ENCODE data around the gene TMEM143.
"Not testable (repeated sequence)": the region's sequence is repeated elsewhere in the genome, so short reads cannot be mapped to it uniquely, and the experiment has no call there.

Gene TMEM143

DNA sequence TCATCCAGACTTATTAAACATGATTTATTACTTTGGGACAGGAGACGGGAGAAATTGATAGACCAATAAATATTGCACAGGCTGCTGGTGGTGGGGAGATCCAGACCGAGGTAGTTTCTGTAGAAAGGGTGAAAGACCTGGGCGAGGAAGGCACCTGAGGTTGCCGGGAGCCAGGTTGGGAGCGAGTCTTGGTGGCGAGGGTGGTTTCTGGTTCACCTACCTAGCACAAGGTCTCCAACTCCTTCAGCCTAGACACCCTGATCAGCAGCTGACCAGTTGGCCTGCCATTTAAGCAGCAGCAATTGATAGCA lies 31.4 kb downstream of the TMEM143 start:
- H3K4me1 Mint-ChIP-seq = peaks cover 64% of the 10 kb centered on the region
- peak overlapping the region; percentile 98 for H3K4me3 Mint-ChIP-seq
- H3K36me3 Mint-ChIP-seq = peaks cover 68% of the 10 kb centered on the region
- no peaks in the 10 kb centered on the region for H3K9me3 Mint-ChIP-seq
- H3K27ac Mint-ChIP-seq = peak overlapping the region; percentile 93
- DNase-seq (ENCODE audit: low spot score in 2 of 2) (no peak), ATAC-seq (no peak)

- ATAC-seq (peak; percentile 53), DNase-seq (ENCODE audit: low spot score in 2 of 2) (peak; percentile 57 to 86)
- H3K27ac Mint-ChIP-seq = peak overlapping the region; percentile 90
- H3K36me3 Mint-ChIP-seq = peaks cover 89% of the 10 kb centered on the region
- peaks cover 85% of the 10 kb centered on the region for H3K4me1 Mint-ChIP-seq
- no peaks in the 10 kb centered on the region for H3K9me3 Mint-ChIP-seq
- H3K4me3 Mint-ChIP-seq = peak overlapping the region; percentile 98
Observed at GRCh38 chr19:48330012-48330681, 33.6 kb downstream of the TMEM143 start.

DNA sequence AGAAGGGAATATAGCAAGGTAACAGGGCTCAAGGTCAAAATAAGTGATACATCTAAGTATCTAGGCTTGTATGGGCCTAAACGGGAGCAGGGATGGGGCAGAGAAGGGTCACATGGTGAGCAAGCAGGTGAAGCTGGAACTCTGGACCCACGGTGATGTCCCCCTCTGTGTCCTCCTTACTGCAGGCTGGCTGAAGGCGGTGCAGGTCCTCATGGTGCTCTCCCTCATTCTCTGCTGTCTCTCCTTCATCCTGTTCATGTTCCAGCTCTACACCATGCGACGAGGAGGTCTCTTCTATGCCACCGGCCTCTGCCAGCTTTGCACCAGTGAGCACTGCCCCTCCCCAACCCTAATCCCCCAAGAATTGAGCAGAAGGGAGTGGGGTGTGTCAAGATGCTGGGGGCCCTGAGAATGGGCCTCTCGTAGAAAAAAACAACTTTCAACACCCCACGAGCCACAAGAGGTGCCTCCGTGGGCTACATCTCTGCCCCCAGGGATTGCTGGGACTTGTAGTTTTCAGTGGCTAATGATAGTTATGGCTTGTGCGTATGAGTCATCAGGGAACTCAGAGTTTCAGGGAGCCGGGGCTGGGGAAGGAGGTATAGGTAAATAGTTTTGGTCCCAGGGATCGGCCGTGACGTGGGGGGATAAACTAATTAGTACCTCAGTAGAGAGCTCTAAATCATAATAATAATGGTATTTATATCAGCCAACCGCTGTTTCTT lies 34.4 kb downstream of the TMEM143 start:
- ATAC-seq = no peak
- H3K4me3 Mint-ChIP-seq = peak overlapping the region; percentile 98
- H3K9me3 Mint-ChIP-seq = no peaks in the 10 kb centered on the region
- H3K36me3 Mint-ChIP-seq = peaks cover 91% of the 10 kb centered on the region
- H3K27ac Mint-ChIP-seq = peak overlapping the region; percentile 90
- H3K4me1 Mint-ChIP-seq = peaks cover 84% of the 10 kb centered on the region
- no peak for DNase-seq (ENCODE audit: low spot score in 2 of 2)

- Mint-ChIP-seq H3K4me1 (peaks cover 91% of the 10 kb centered on the region), H3K9me3 (no peaks in the 10 kb centered on the region), H3K27ac (peak within 1 kb of the TSS; percentile 98), H3K36me3 (peaks cover 84% of the 10 kb centered on the region), H3K4me3 (peak within 1 kb of the TSS; percentile 98)
- DNase-seq (ENCODE audit: low spot score in 2 of 2) (peak; percentile 48 to 85), ATAC-seq (peak; percentile 56)
Observed at GRCh38 chr19:48325265-48325910, 38.4 kb downstream of the TMEM143 start, which contains the start of gene EMP3. EMP3 (plus strand) TSS chr19:48325552; CDS start chr19:48326845, 1,293 bp downstream.

- peaks cover 49% of the 10 kb centered on the region for H3K36me3 Mint-ChIP-seq
Observed at GRCh38 chr19:48321622-48322591, 41.8 kb downstream of the TMEM143 start.

GRCh38 chr19:48321372-48321621 lies 42.4 kb downstream of the TMEM143 start:
- Mint-ChIP-seq H3K4me3 (peak overlapping the region; percentile 98), H3K4me1 (peaks cover 64% of the 10 kb centered on the region), H3K9me3 (no peaks in the 10 kb centered on the region), H3K27ac (peak overlapping the region; percentile 98), H3K36me3 (peaks cover 43% of the 10 kb centered on the region)
- peak; percentile 73 for ATAC-seq
- DNase-seq (ENCODE audit: low spot score in 2 of 2) = peak; percentile 92 to 97

More at GRCh38 chr19:48321622-48322591, 41.8 kb downstream of the TMEM143 start:
- DNase-seq (ENCODE audit: low spot score in 2 of 2) = peak; percentile 98 to 100
- ATAC-seq = peak; percentile 79
- H3K27ac Mint-ChIP-seq = peak overlapping the region; percentile 98
- H3K9me3 Mint-ChIP-seq = no peaks in the 10 kb centered on the region
- peak overlapping the region; percentile 98 for H3K4me3 Mint-ChIP-seq
- H3K4me1 Mint-ChIP-seq = peaks cover 70% of the 10 kb centered on the region

GRCh38 chr19:48319647-48320541 lies 43.8 kb downstream of the TMEM143 start:
- Mint-ChIP-seq H3K27ac (peak overlapping the region; percentile 98), H3K4me1 (peaks cover 50% of the 10 kb centered on the region), H3K9me3 (no peaks in the 10 kb centered on the region), H3K36me3 (peaks cover 29% of the 10 kb centered on the region), H3K4me3 (peak overlapping the region; percentile 98)
- ATAC-seq (peak; percentile 34), DNase-seq (ENCODE audit: low spot score in 2 of 2) (peak; percentile 74 to 90)

DNA sequence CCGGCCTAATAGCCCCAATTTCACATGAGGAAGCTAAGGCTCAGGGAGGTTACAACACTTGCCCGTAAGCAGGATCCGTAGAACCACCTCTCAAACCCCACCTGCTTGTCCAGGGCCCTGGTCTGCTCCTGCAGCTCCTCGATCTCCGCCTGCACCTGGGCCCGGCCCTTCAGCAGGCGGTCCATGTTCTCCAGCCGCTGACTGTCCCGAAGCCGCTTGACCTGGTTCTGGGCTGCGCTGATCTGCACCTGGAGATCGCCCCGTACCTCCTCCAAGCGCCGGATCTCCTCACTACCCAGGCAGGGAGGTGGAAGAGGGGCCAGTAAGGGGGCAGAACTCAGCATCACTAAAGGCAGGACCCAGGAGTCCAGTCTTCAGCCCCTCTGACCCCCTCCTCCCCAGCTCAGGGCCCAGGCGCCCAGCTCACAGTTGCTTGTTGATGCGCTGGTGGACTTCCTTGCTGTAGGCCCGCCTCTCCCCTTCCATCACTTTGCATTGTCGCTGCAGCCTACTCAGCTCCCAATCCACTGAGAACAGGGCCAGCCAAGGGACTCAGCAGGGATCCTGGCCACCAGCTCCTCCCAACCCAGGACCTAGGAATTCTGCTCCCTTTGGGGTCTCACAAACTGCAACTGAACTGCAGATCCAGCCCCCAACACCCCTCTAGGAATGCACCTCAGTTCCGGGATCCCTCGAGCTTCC lies 45.3 kb downstream of the TMEM143 start:
- Mint-ChIP-seq H3K27ac (peak overlapping the region; percentile 43), H3K4me3 (no peak overlapping the region), H3K9me3 (no peaks in the 10 kb centered on the region), H3K36me3 (peaks cover 19% of the 10 kb centered on the region), H3K4me1 (peaks cover 36% of the 10 kb centered on the region)
- no peak for DNase-seq (ENCODE audit: low spot score in 2 of 2)
- ATAC-seq = no peak

DNA sequence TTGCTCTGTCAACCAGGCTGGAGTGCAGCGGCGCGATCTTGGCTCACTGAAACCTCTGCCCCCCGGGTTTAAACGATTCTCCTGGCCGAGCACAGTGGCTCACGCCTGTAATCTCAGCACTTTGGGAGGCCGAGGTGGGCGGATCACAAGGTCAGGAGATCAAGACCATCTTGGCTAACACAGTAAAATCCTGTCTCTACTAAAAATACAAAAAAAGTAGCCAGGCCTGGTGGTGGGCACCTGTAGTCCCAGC lies 46.1 kb downstream of the TMEM143 start:
- Mint-ChIP-seq H3K4me1 (peaks cover 28% of the 10 kb centered on the region), H3K36me3 (peaks cover 16% of the 10 kb centered on the region)
- H3K4me3 Mint-ChIP-seq; DNase-seq (ENCODE audit: low spot score in 2 of 2); H3K9me3 Mint-ChIP-seq; H3K27ac Mint-ChIP-seq; ATAC-seq: not testable (repeated sequence)

DNA sequence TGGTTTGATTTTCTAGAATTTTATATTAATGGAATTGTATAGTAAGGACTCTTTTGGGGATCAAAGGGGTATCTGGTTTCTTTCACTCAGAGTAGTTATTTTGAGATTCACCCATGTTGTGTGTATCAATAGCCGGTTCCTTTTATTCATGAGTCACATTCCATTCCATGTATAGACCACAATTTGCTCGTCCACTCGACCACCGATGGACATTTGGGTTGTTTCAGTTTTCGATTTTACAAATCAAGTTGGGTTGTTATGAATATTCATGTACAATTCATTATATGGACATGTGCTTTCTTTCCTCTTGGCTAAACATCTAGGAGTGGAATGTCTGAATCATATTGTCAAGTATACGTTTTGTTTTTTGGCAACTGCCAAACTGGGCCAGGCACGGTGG lies 48.0 kb downstream of the TMEM143 start:
- no peak for DNase-seq (ENCODE audit: low spot score in 2 of 2)
- Mint-ChIP-seq H3K27ac (peak overlapping the region; percentile 17), H3K36me3 (no peaks in the 10 kb centered on the region), H3K4me1 (peaks cover 11% of the 10 kb centered on the region), H3K4me3 (no peak overlapping the region), H3K9me3 (no peaks in the 10 kb centered on the region)
- no peak for ATAC-seq

DNA sequence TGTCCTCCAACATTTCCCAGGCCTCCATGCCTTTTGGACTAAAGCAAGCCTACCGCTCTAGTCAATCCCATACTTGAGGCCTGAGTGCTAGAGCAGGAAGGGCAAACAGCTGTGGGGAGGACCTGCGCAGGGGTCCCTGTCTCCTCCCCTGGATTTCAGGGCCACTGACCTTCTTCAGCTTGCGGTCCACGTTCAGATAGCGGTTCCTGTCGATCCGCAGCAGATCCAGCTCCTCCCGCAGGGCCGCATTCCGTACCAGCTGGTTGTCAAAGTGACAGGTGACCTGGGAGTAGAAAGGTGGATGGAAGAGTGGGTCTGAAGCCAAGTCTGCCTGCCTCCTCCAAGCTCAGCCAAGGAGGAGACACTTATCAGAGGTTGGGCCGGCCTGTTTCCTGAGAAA lies 52.4 kb downstream of the TMEM143 start:
- Mint-ChIP-seq H3K4me1 (no peaks in the 10 kb centered on the region), H3K27ac (no peak overlapping the region), H3K36me3 (no peaks in the 10 kb centered on the region), H3K4me3 (no peak overlapping the region), H3K9me3 (no peaks in the 10 kb centered on the region)
- DNase-seq (ENCODE audit: low spot score in 2 of 2) = no peak
- no peak for ATAC-seq

DNA sequence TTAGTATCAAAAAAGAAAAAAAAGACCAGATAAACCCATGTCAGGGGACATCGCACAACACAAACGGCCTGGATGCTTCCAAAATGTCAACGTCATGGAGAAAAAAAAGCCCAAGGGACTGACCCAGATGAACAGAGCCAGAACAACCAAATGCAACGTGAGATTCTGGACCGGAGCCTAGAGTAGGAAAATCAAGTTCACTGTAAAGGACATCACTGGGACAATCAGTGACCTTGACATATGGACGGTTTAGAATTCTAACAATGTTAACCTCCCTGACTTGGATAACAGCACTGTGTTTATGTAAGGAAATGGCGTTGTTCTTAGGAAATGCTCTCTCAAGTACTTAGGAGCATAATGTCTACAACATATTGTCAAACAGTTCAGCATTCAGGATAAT lies 53.5 kb downstream of the TMEM143 start:
- H3K27ac Mint-ChIP-seq = no peak overlapping the region
- no peak for ATAC-seq
- H3K9me3 Mint-ChIP-seq = no peaks in the 10 kb centered on the region

DNA sequence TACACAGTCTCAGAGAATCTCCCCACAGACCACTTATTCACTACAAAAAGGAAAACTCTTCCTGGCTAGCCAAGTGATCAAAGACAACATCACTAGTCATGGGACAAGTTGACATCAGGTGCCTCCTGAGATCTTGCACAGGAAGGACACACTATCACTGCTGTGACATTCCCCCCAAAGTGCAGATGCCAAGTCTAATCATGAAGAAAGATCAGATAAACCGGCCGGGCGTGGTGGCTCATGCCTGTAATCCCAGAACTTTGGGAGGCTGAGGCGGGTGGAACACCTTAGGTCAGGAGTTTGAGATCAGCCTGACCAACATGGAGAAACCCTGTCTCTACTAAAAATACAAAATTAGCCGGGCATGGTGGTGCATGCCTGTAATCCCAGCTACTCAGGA lies 54.0 kb downstream of the TMEM143 start:
- H3K9me3 Mint-ChIP-seq; DNase-seq (ENCODE audit: low spot score in 2 of 2); H3K36me3 Mint-ChIP-seq; ATAC-seq; H3K4me1 Mint-ChIP-seq; H3K4me3 Mint-ChIP-seq: not testable (repeated sequence)
- H3K27ac Mint-ChIP-seq = peak overlapping the region; percentile 45

More for the DNA sequence above, 53.5 kb downstream of the TMEM143 start:
- H3K4me1 Mint-ChIP-seq = no peaks in the 10 kb centered on the region
- no peak for DNase-seq (ENCODE audit: low spot score in 2 of 2)
- H3K4me3 Mint-ChIP-seq = no peak overlapping the region
- no peaks in the 10 kb centered on the region for H3K36me3 Mint-ChIP-seq
